GM10266 (cell line): Measurements from ENCODE around the gene USP32.
"Not testable (repeated sequence)": the region's sequence is repeated elsewhere in the genome, so short reads cannot be mapped to it uniquely, and the experiment has no call there.

ENCODE experiments used
- DNase-seq: peaks from one replicate; pipeline ENCODE4 v3.0.0; 2012; ENCODE audit errors: extremely low spot score
- CTCF ChIP-seq: IDR thresholded peaks from 2 replicates; pipeline ENCODE4 v1.5.1; 2012; ENCODE audit warnings: mild to moderate bottlenecking, low read depth; ENCODE audit not compliant: control insufficient read depth, insufficient read depth; ENCODE audit errors: missing control alignments

The USP32 gene

GRCh38 chr17:60193482-60193881 is 198.5 kb downstream of the USP32 start:
- no peak for TF ChIP-seq CTCF
- DNase-seq: no peak

DNA sequence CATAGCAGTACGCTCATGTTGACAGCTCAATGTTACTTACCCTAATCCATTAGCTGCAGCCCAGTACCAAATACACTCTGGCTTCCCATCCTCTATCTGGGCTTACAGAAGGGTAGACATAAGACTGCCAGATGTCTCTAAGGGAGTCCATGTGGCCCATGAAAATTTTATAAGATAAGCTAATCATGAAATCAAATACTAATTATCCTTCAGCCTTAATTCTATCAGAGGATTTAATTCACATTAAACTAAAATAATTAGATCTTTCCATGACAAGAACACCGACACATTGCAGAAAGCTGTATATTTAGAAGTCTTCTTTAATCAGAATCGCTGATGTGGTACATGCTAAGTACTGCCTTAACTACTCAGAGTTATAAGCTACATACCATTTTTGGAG is 198.9 kb downstream of the USP32 start:
- not testable (repeated sequence) for DNase-seq

DNA sequence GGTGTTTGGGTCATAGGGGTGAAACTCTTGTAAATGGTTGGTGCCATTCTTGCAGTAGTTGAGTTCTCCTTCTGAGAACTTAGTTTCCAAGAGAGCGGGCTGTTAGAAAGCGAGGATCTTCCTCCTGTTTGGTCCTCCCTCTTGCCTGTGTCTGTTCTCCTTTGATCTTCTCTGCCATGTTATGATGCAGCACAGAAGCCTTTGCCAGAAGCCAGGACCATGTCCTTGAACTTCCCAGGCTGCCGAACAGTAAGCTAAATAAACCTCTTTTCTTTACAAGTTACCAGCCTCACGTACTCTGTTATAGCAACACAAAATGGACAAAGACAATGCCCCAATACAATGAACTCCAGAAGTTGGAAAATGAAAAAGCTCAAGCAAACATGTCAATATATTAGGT is 201.9 kb downstream of the USP32 start:
- DNase-seq: not testable (repeated sequence)

GRCh38 chr17:60188759-60189158 is 203.2 kb downstream of the USP32 start:
- TF ChIP-seq CTCF: no peak
- DNase-seq: no peak

DNA sequence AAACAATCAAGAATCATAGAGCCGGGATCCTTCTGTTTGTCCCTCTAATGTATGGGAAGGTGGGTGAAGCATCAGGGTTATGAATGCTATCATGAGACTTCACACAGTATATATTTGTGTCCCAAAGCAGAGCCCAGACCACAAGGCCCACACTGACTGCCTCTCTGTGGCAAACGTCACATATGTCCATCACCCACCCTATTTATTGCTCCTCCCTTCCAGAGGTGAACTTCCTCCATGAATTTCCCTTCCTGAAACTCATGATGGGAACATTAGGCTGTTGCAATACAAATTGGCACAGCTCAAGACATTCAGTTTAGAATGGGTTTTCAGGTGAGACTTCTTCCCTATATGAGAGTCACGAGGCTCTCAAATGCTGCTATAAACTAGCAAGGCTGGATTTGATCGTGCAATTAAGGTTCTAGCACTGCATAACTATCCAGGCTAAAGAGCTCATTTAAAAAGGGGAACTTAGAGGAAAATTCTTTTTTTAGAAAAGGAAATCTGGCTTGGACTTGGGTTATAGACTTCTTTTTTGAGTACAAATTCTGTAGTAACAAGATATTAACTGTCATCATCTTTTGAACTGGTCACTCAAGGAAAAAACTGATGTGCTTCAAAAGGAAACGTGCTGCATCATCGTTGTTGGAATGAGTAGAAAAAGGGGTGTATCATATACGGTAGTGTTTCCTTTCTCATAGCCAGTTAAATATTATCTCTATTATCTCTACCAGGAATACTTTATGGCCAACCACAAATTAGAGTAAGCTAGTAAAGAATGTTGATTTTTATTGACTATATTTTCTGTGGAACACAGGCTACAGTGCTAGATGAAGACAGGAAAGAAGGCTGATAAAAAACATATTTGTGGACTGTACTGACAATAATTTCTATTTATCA is 204.8 kb downstream of the USP32 start:
- not testable (repeated sequence) for DNase-seq

DNA sequence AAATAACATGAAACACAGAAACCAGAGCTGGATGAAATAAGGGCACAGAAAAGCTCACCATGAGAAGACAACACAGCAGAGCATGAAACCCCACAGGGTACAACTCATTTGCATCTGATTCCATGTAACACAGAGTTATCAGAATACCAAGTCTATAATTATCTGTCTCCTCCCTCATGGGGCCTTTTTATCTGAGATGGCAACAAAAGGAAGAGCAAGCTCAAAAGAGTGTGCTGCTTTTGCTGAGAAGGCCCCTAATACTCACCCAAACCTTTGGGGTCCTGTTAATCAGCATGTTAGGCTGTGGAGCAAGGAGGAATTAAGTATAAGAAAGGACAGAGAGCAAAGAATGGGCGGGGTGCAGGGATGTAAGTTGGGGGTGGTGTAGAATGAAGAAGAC is 205.6 kb downstream of the USP32 start:
- DNase-seq: not testable (repeated sequence)

DNA sequence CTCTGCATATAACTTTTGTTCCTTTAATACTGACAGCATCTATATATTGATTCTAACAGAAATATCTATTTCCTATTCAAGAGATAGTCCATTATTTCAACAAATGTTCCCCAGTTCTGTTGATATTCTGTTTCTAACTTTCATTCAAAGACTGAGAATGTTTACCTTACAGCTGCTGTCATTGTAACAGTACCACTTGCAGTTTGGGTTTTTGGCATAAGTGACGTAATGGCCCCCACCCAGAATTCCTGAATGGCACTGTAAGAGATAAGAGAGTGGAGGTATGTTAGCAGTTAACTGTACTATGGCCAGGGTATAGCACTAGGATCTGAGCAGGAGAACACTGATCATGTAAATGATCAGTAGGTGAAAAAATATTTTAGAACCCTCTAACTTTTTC is 211.6 kb downstream of the USP32 start:
- not testable (repeated sequence) for DNase-seq

DNA sequence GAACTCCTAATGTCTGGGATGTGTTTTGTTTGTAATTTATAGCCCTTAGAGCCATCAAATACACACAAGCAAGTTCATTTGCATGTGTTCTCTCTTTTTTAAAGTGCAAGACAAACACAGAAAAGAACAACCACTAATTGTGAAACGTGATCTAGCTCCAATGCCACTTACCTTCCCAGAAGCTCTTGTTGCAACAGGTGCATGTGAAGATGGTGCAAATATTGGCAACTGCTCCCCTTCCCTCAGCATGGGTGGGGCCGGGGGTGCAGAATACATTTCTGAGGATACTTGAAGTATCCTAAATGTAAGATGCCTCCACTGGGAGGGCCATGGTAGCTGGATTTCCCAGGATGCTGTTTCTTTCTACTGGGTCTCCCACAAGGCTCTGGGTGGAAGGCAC is 213.8 kb downstream of the USP32 start:
- DNase-seq: not testable (repeated sequence)

DNA sequence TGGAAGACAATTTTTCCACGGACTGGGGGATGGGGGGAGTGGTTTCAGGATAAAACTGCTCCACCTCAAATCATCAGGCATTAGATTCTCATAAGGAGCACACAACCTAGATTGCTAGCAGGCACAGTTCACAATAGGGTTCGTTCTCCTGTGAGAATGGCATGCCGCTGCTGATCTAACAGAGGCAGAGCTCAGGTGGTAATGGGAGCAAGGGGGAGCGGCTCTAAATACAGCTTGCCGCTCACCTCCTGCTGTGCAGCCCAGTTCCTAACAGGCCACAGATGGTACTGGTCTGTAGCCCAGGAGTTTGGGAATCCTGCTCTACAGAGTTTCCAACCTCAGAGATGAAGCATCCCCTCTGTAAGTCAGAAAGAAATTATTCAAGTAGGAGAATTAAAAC is 215.2 kb downstream of the USP32 start:
- DNase-seq: not testable (repeated sequence)

DNA sequence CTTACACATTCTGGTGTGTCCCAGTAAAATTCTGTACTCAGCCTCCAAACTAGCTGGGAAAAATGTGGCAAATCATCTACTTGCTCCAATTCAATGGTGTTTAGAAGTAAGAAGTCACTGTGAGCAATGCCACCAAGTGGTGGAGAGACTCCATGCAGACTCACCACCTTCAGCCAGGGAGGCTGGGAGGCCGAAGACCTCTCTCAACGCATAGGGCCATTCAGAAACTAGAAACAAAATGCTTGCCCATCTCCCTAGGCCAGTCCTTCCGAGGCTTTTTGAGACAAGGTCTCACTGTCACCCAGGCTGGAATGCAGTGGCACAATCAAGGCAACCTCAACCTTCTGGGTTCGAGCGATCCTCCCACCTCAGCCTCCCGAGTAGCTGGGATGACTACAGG is 217.2 kb downstream of the USP32 start:
- DNase-seq: not testable (repeated sequence)
- TF ChIP-seq CTCF: peak; percentile 4

DNA sequence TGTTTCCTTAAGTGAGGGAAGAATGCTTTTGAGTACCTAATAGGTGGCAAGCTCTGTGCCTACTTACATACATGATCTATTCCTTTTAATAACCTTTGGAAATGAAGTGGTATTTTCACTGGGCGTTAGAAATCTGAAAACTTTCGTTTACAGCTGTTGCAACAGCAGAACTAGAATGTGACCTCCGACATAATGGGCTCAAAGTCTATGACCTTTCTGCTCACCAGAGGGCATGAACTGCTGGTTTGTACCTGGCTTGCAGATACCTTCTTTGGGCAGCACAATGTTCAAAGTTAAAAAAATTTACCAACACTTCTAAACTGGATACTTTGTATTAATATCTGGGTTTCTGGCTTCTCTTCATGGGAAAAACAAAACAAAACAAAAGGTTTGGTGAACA is 217.9 kb downstream of the USP32 start:
- TF ChIP-seq CTCF: no peak
- no peak for DNase-seq
